H9 (cell line): ENCODE measurements around the gene LMBR1. TPM values are rescaled to one million over a fixed set of nuclear protein-coding genes. Genes with fewer than 3 reads are reported as not detected.

ENCODE experiments used
- DNase-seq: peaks from one replicate; pipeline ENCODE4 v3.0.0-alpha.2; 2017
- H2AFZ ChIP-seq: one replicate; pipeline ENCODE4 v1.6.1; 2013; ENCODE audit warnings: mild to moderate bottlenecking, low read length, control low read depth, moderate library complexity
- H2AK5ac ChIP-seq: 2 replicates; pipeline ENCODE4 v1.6.1; 2013; ENCODE audit warnings: low read length, control low read depth, mixed read lengths; ENCODE audit not compliant: insufficient read length
- H2BK120ac ChIP-seq: one replicate; pipeline ENCODE4 v1.6.1; 2013; ENCODE audit warnings: low read depth, mild to moderate bottlenecking, low read length, control low read depth, inconsistent platforms; ENCODE audit not compliant: poor library complexity, severe bottlenecking
- H2BK12ac ChIP-seq: 2 replicates; pipeline ENCODE4 v1.6.1; 2013; ENCODE audit warnings: low read length, control low read depth, mixed read lengths, low read depth; ENCODE audit not compliant: insufficient read length
- H2BK15ac ChIP-seq: 2 replicates; pipeline ENCODE4 v1.6.1; 2013; ENCODE audit warnings: low read depth, low read length, control low read depth
- H2BK20ac ChIP-seq: one replicate; pipeline ENCODE4 v1.6.1; 2013; ENCODE audit warnings: low read depth, mild to moderate bottlenecking, low read length, control low read depth, inconsistent platforms; ENCODE audit not compliant: poor library complexity, severe bottlenecking
- H2BK5ac ChIP-seq: 2 replicates; pipeline ENCODE4 v1.6.1; 2013; ENCODE audit warnings: low read length, control low read depth, mixed read lengths; ENCODE audit not compliant: insufficient read length
- H3K14ac ChIP-seq: 2 replicates; pipeline ENCODE4 v1.6.1; 2013; ENCODE audit warnings: low read length, control low read depth; ENCODE audit not compliant: insufficient read depth
- H3K18ac ChIP-seq: 2 replicates; pipeline ENCODE4 v1.6.1; 2013; ENCODE audit warnings: low read depth, mild to moderate bottlenecking, mixed read lengths, low read length, control low read depth; ENCODE audit not compliant: insufficient read length
- H3K23ac ChIP-seq: 2 replicates; pipeline ENCODE4 v1.6.1; 2013; ENCODE audit warnings: low read length, control low read depth, mixed read lengths, low read depth; ENCODE audit not compliant: insufficient read length
- H3K23me2 ChIP-seq: 2 replicates; pipeline ENCODE4 v1.6.1; 2013; ENCODE audit warnings: low read depth, mild to moderate bottlenecking, mixed read lengths, low read length, control low read depth; ENCODE audit not compliant: insufficient read length, poor library complexity, severe bottlenecking
- H3K27ac ChIP-seq: 2 replicates; pipeline ENCODE4 v1.5.1; 2013; ENCODE audit warnings: low read length, control low read depth, mixed read lengths, low read depth; ENCODE audit not compliant: insufficient read length
- H3K27me3 ChIP-seq: 2 replicates; pipeline ENCODE4 v1.6.1; 2013; ENCODE audit warnings: low read length, control low read depth, inconsistent platforms; ENCODE audit not compliant: insufficient read depth
- H3K4ac ChIP-seq: 2 replicates; pipeline ENCODE4 v1.6.1; 2013; ENCODE audit warnings: low read depth, mild to moderate bottlenecking, control low read depth, inconsistent platforms, low read length, moderate library complexity
- H3K4me1 ChIP-seq: 2 replicates; pipeline ENCODE4 v1.6.1; 2013; ENCODE audit warnings: low read length, control low read depth, inconsistent platforms; ENCODE audit not compliant: insufficient read depth
- H3K4me2 ChIP-seq: 2 replicates; pipeline ENCODE4 v1.6.1; 2013; ENCODE audit warnings: low read length, control low read depth, mixed read lengths; ENCODE audit not compliant: insufficient read length, insufficient read depth
- H3K56ac ChIP-seq: 2 replicates; pipeline ENCODE4 v1.6.1; 2013; ENCODE audit warnings: low read depth, mild to moderate bottlenecking, mixed read lengths, low read length, control low read depth; ENCODE audit not compliant: insufficient read length
- H3K79me1 ChIP-seq: 2 replicates; pipeline ENCODE4 v1.6.1; 2013; ENCODE audit warnings: low read depth, mild to moderate bottlenecking, moderate library complexity, low read length, control low read depth, inconsistent platforms; ENCODE audit not compliant: insufficient read depth, poor library complexity, severe bottlenecking
- H3K79me2 ChIP-seq: 2 replicates; pipeline ENCODE4 v1.6.1; 2013; ENCODE audit warnings: low read length, control low read depth, inconsistent platforms; ENCODE audit not compliant: insufficient read depth
- H3K9ac ChIP-seq: 2 replicates; pipeline ENCODE4 v1.6.1; 2013; ENCODE audit warnings: low read length, control low read depth, mixed read lengths; ENCODE audit not compliant: insufficient read length; ENCODE audit errors: extremely low read depth
- H3K9me3 ChIP-seq: one replicate; pipeline ENCODE4 v1.6.1; 2013; ENCODE audit warnings: low read depth, low read length, inconsistent platforms; ENCODE audit not compliant: control insufficient read depth
- H3T11ph ChIP-seq: one replicate; pipeline ENCODE4 v1.6.1; 2013; ENCODE audit warnings: mild to moderate bottlenecking, low read length, control low read depth, inconsistent platforms
- H4K20me1 ChIP-seq: one replicate; pipeline ENCODE4 v1.6.1; 2013; ENCODE audit not compliant: control insufficient read depth, insufficient read length, insufficient read depth
- H4K5ac ChIP-seq: 2 replicates; pipeline ENCODE4 v1.6.1; 2013; ENCODE audit warnings: low read depth, mild to moderate bottlenecking, mixed read lengths, low read length, control low read depth; ENCODE audit not compliant: insufficient read length
- H4K8ac ChIP-seq: replicated peaks from 2 replicates; pipeline ENCODE4 v1.6.1; 2013; ENCODE audit warnings: low read length, control low read depth, mixed read lengths, low read depth; ENCODE audit not compliant: insufficient read length
- H4K91ac ChIP-seq: 2 replicates; pipeline ENCODE4 v1.6.1; 2013; ENCODE audit warnings: low read depth, mild to moderate bottlenecking, moderate library complexity, mixed read lengths, low read length, control low read depth; ENCODE audit not compliant: insufficient read length
- H3K27ac Mint-ChIP-seq, 3 experiments: 2 replicates in 2 of 3; 3 replicates in 1 of 3; pipeline ENCODE4 v1.8.0; 2020 to 2021; ENCODE audit warnings: mixed read lengths in 3 of 3, mild to moderate bottlenecking in 1 of 3, moderate library complexity in 1 of 3
- H3K27me3 Mint-ChIP-seq: 2 replicates; pipeline ENCODE4 v1.8.0; 2021; ENCODE audit warnings: low read depth, mild to moderate bottlenecking, moderate library complexity, mixed read lengths
- H3K36me3 Mint-ChIP-seq, 3 experiments: 2 replicates in 2 of 3; 3 replicates in 1 of 3; pipeline ENCODE4 v1.8.0; 2020 to 2021; ENCODE audit warnings: low read depth in 3 of 3, mixed read lengths in 3 of 3; ENCODE audit not compliant: insufficient read depth in 1 of 3
- H3K4me1 Mint-ChIP-seq, 2 experiments: 2 replicates each; pipeline ENCODE4 v1.8.0; 2020; ENCODE audit warnings: mixed read lengths in 2 of 2
- H3K4me3 Mint-ChIP-seq, 2 experiments: 2 replicates in 1 of 2; 3 replicates in 1 of 2; pipeline ENCODE4 v1.8.0; 2020 to 2021; ENCODE audit warnings: mild to moderate bottlenecking in 2 of 2, mixed read lengths in 2 of 2, moderate library complexity in 1 of 2
- H3K9me3 Mint-ChIP-seq, 2 experiments: 2 replicates in 1 of 2; 3 replicates in 1 of 2; pipeline ENCODE4 v1.8.0; 2020; ENCODE audit warnings: mild to moderate bottlenecking in 2 of 2, mixed read lengths in 2 of 2, moderate library complexity in 1 of 2
- CTCF ChIP-seq: fragments of 200-600 bp; sonication (generic); conservative IDR thresholded peaks from 3 replicates; pipeline ENCODE4 v1.8.0; 2021; ENCODE audit warnings: antibody characterized with exemption, mild to moderate bottlenecking
- WGBS: extraction: QIAGEN DNeasy Blood & Tissue Kit; methylation state at CpG from one replicate; pipeline ENCODE4 v1.1.7; 2013; ENCODE audit warnings: missing lambda C conversion rate, low lambda C conversion rate, mixed read lengths; ENCODE audit not compliant: insufficient read length; ENCODE audit errors: extremely low coverage; 5-methylcytosine and 5-hydroxymethylcytosine counted together
- total RNA-seq: library from RNA; stranded (reverse); gene quantifications from 2 replicates; pipeline ENCODE4 v1.2.1, GENCODE V29; 2021

Gene LMBR1
- total RNA-seq, 1 experiment from 2014 or later = 62.3 TPM

- Histone ChIP-seq H3K4me1 (no peaks in the 10 kb centered on the region), H3K56ac (no peak overlapping the region), H3K79me1 (peaks cover 2% of the 10 kb centered on the region), H2BK120ac (no peak overlapping the region), H2AK5ac (no peak overlapping the region), H3K27me3 (no peaks in the 10 kb centered on the region), H2BK12ac (no peak overlapping the region), H2BK20ac (no peak overlapping the region), H4K20me1 (no peaks in the 10 kb centered on the region), H3K23ac (no peak overlapping the region), H3K4ac (no peak overlapping the region), H3K18ac (no peak overlapping the region), H3K9ac (no peak overlapping the region), H3K9me3 (peaks cover 14% of the 10 kb centered on the region), H3K4me2 (no peak overlapping the region), H3K27ac (no peak overlapping the region), H4K5ac (no peak overlapping the region), H3T11ph (no peak overlapping the region), H3K79me2 (peaks cover 4% of the 10 kb centered on the region; the same call in 1 of the 2 replicates), H3K23me2 (no peaks in the 10 kb centered on the region), H4K91ac (no peak overlapping the region), H2BK15ac (no peak overlapping the region), H4K8ac (no peak overlapping the region), H2BK5ac (no peak overlapping the region), H3K14ac (no peak overlapping the region), H2AFZ (no peak overlapping the region)
- DNase-seq = no peak
- 0 out of 4 replicates have a peak, but pooled peaks cover 0 to 3% of the 10 kb centered on the region in 2 experiments for H3K4me1 Mint-ChIP-seq
- TF ChIP-seq CTCF = no peak
- no CpG with 5 or more reads among the region's 1 CpG for WGBS
- H3K4me3 Mint-ChIP-seq = no peak overlapping the region
- H3K27me3 Mint-ChIP-seq = no peaks in the 10 kb centered on the region
- no peak overlapping the region for H3K27ac Mint-ChIP-seq
- peaks cover 65 to 73% of the 10 kb centered on the region in 2 experiments for H3K9me3 Mint-ChIP-seq
- H3K36me3 Mint-ChIP-seq = peaks cover 67 to 86% (median 72%) of the 10 kb centered on the region in 3 experiments
These were observed 35.2 kb downstream of the LMBR1 start for GRCh38 chr7:156857757-156858156.
